Tibial nerve (tissue), 4 donors: Measurements from ENCODE around the gene SETD2. TPM values are rescaled to one million over a fixed set of nuclear protein-coding genes. Genes with fewer than 3 reads are reported as not detected.

ENCODE experiments used
- DNase-seq, 2 donors: peaks; one replicate each; pipeline ENCODE4 v3.0.0-alpha.2; 2019; ENCODE audit warnings: low spot score in 2 of 2
- H3K27ac ChIP-seq, 4 donors: fragments of 200-600 bp; sonication (generic) in 3 of 4; one replicate each; pipeline ENCODE4 v1.5.1; 2017 to 2019; ENCODE audit warnings: mild to moderate bottlenecking in 1 of 4
- H3K27me3 ChIP-seq, 2 donors: fragments of 200-600 bp; sonication (generic) in 1 of 2; one replicate each; pipeline versions ENCODE4 v1.5.1 to v1.6.0; 2017 to 2019
- H3K36me3 ChIP-seq, 3 donors: fragments of 200-600 bp; sonication (generic); one replicate each; pipeline ENCODE4 v1.5.1; 2018 to 2019
- H3K4me1 ChIP-seq, 4 donors: fragments of 200-600 bp; sonication (generic) in 3 of 4; one replicate each; pipeline ENCODE4 v1.5.1; 2017 to 2019
- H3K4me3 ChIP-seq, 4 donors: fragments of 200-600 bp; sonication (generic) in 3 of 4; one replicate each; pipeline ENCODE4 v1.5.1; 2017 to 2019; ENCODE audit warnings: mild to moderate bottlenecking in 1 of 4, moderate library complexity in 1 of 4
- H3K9me3 ChIP-seq, 4 donors: fragments of 200-600 bp; sonication (generic) in 3 of 4; one replicate each; pipeline ENCODE4 v1.5.1; 2017 to 2019
- EP300 ChIP-seq, 2 donors: sonication (generic); formaldehyde crosslinking; IDR thresholded peaks; one replicate each; pipeline ENCODE4 v1.6.1; 2017; ENCODE audit warnings: antibody characterized with exemption in 2 of 2, mild to moderate bottlenecking in 1 of 2
- POLR2A ChIP-seq, 2 donors: fragments of 450-650 bp; IDR thresholded peaks; one replicate each; pipeline ENCODE4 v1.6.1; 2017; ENCODE audit warnings: antibody characterized with exemption in 2 of 2, mild to moderate bottlenecking in 2 of 2, moderate library complexity in 2 of 2
- WGBS, 2 donors: methylation state at CpG; one replicate each; pipeline ENCODE4 v1.1.5; 2018; 5-methylcytosine and 5-hydroxymethylcytosine counted together
- total RNA-seq, 4 donors: library from RNA; depleted of rRNA; stranded (reverse); fragments of >200 nt; gene quantifications; one replicate each; pipeline ENCODE4 v1.1.0, GENCODE V29; 2016
- TF ChIP-seq, protein P1 (sequence below), 5 experiments: fragments of 200-600 bp in 3 of 5; fragments of 450-650 bp in 2 of 5; sonication (generic) in 3 of 5; IDR thresholded peaks; one replicate each; pipeline ENCODE4 v1.5.1; 2016 to 2019; ENCODE audit warnings: antibody characterized with exemption in 5 of 5, mild to moderate bottlenecking in 3 of 5, moderate library complexity in 2 of 5

Gene SETD2
- total RNA-seq, 4 donors from 2014 or later: 55.5 to 69.6 (median 64.7) TPM

DNA sequence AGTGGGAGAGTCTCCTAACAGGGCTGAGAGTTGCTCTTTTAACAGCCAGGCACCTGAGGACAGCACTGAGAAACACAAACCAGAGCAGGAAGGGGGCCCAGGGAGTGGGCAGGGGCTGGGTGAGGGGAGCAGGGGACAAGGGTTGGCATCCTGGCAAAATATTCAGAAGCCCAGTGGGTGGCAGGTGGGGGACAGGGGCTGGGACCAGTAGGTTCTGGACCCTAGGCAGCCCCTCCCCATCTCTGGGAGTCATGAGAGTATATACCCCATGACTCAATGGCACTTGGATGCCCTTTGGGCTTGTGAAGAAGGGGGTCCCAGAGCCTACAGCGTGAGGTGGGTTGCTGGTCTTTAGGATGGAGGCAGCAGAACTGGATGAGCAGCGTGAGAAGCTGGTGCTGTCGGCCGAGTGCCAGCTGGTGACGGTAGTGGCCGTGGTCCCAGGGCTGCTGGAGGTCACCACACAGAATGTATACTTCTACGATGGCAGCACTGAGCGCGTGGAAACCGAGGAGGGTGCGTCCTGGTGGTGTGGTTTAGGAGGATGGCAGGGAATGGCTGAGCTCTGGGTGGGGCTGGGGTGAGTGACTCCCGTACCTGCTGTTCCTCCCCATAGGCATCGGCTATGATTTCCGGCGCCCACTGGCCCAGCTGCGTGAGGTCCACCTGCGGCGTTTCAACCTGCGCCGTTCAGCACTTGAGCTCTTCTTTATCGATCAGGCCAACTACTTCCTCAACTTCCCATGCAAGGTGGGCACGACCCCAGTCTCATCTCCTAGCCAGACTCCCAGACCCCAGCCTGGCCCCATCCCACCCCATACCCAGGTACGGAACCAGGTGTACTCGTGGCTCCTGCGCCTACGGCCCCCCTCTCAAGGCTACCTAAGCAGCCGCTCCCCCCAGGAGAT lies 160.2 kb downstream of the SETD2 start:
- H3K4me3 ChIP-seq: no peak overlapping the region
- WGBS, 2 donors: 93% methylated on average over 27 of the region's 27 CpGs
- no peaks in the 10 kb centered on the region for H3K27me3 ChIP-seq
- H3K9me3 ChIP-seq: no peaks in the 10 kb centered on the region
- H3K36me3 ChIP-seq: peaks cover 0 to 89% (median 4%) of the 10 kb centered on the region in 3 donors
- DNase-seq: no peak
- no peak overlapping the region for H3K27ac ChIP-seq
- TF ChIP-seq, protein P1, sequence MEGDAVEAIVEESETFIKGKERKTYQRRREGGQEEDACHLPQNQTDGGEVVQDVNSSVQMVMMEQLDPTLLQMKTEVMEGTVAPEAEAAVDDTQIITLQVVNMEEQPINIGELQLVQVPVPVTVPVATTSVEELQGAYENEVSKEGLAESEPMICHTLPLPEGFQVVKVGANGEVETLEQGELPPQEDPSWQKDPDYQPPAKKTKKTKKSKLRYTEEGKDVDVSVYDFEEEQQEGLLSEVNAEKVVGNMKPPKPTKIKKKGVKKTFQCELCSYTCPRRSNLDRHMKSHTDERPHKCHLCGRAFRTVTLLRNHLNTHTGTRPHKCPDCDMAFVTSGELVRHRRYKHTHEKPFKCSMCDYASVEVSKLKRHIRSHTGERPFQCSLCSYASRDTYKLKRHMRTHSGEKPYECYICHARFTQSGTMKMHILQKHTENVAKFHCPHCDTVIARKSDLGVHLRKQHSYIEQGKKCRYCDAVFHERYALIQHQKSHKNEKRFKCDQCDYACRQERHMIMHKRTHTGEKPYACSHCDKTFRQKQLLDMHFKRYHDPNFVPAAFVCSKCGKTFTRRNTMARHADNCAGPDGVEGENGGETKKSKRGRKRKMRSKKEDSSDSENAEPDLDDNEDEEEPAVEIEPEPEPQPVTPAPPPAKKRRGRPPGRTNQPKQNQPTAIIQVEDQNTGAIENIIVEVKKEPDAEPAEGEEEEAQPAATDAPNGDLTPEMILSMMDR (IDR thresholded peaks at IDR 0.05): no peak
- TF ChIP-seq EP300 (IDR thresholded peaks at IDR 0.05) (no peak), POLR2A (IDR thresholded peaks at IDR 0.05) (no peak)
- peaks cover 0 to 3% (median 0%) of the 10 kb centered on the region in 4 donors for H3K4me1 ChIP-seq

DNA sequence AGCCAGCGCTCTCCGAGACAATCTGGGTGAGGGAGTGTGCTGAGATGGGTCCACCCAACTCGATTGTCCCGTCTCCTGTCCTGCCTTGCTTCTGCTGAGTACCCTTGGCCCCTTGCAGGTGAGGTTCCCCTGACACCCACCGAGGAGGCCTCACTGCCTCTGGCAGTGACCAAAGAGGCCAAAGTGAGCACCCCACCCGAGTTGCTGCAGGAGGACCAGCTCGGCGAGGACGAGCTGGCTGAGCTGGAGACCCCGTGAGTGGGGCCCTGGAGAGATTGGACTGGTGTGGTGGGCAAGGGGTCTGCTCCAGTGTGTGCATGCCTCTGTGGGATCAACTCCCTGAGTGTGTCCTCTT lies 160.9 kb downstream of the SETD2 start:
- no peaks in the 10 kb centered on the region for H3K9me3 ChIP-seq
- H3K36me3 ChIP-seq: peaks cover 0 to 94% (median 4%) of the 10 kb centered on the region in 3 donors
- no peak overlapping the region for H3K4me3 ChIP-seq
- H3K27ac ChIP-seq: no peak overlapping the region
- TF ChIP-seq, protein P1 (IDR thresholded peaks at IDR 0.05): no peak
- TF ChIP-seq POLR2A (IDR thresholded peaks at IDR 0.05): no peak
- TF ChIP-seq EP300 (IDR thresholded peaks at IDR 0.05): no peak
- H3K27me3 ChIP-seq: no peaks in the 10 kb centered on the region
- DNase-seq: no peak
- H3K4me1 ChIP-seq: no peaks in the 10 kb centered on the region
- WGBS, 2 donors: 86 to 95% methylated on average over 4 to 10 of the region's 10 CpGs

GRCh38 chr3:47002171-47003055 lies 161.5 kb downstream of the SETD2 start:
- no peak for DNase-seq
- no peaks in the 10 kb centered on the region for H3K4me1 ChIP-seq
- no peak overlapping the region for H3K27ac ChIP-seq
- H3K27me3 ChIP-seq: no peaks in the 10 kb centered on the region
- H3K36me3 ChIP-seq: peaks cover 0 to 97% (median 4%) of the 10 kb centered on the region in 3 donors
- H3K9me3 ChIP-seq: no peaks in the 10 kb centered on the region
- no peak overlapping the region for H3K4me3 ChIP-seq
- WGBS, 2 donors: 86 to 94% methylated on average over 16 to 27 of the region's 35 CpGs
- TF ChIP-seq, protein P1 (IDR thresholded peaks at IDR 0.05): no peak
- TF ChIP-seq EP300 (IDR thresholded peaks at IDR 0.05): no peak
- TF ChIP-seq POLR2A (IDR thresholded peaks at IDR 0.05): no peak

GRCh38 chr3:47001731-47002170 lies 162.2 kb downstream of the SETD2 start:
- H3K27ac ChIP-seq: no peak overlapping the region
- H3K36me3 ChIP-seq: peaks cover 0 to 96% (median 4%) of the 10 kb centered on the region in 3 donors
- no peaks in the 10 kb centered on the region for H3K4me1 ChIP-seq
- no peaks in the 10 kb centered on the region for H3K27me3 ChIP-seq
- 95 to 99% methylated on average over 12 to 14 of the region's 16 CpGs for WGBS, 2 donors
- H3K4me3 ChIP-seq: no peak overlapping the region
- H3K9me3 ChIP-seq: no peaks in the 10 kb centered on the region
- TF ChIP-seq EP300 (IDR thresholded peaks at IDR 0.05) (no peak), POLR2A (IDR thresholded peaks at IDR 0.05) (no peak)
- TF ChIP-seq, protein P1 (IDR thresholded peaks at IDR 0.05): no peak
- DNase-seq: no peak
